B cell (primary cell): ENCODE measurements around the gene SLC12A1. TPM values are rescaled to one million over a fixed set of nuclear protein-coding genes. Genes with fewer than 3 reads are reported as not detected.

Source experiments
- ATAC-seq: fragments of 200-7000 bp; cut with Tn5 transposase; one replicate; pipeline ENCODE4 v1.10.0; 2021; ENCODE audit warnings: low read depth, mild to moderate bottlenecking, moderate number of reproducible peaks, moderate library complexity
- CTCF ChIA-PET: fragments of 350-600 bp; sonication (Branson Sonifier 250); formaldehyde crosslinking; loops from one replicate; lab custom pipeline; 2021; ENCODE audit warnings: antibody characterized with exemption, inconsistent platforms; lab: Charles Lee
- POLR2A ChIA-PET: fragments of 350-600 bp; sonication (Branson Sonifier 250); formaldehyde crosslinking; loops from one replicate; lab custom pipeline; 2021; ENCODE audit warnings: antibody characterized with exemption; lab: Charles Lee
- DNase-seq: peaks from one replicate; pipeline ENCODE4 v3.0.0; 2013
- H2AFZ ChIP-seq: 2 replicates; pipeline ENCODE4 v1.6.1; 2012; ENCODE audit warnings: mild to moderate bottlenecking, low read depth, low read length; ENCODE audit not compliant: insufficient read depth, poor library complexity, severe bottlenecking
- H3K27ac ChIP-seq, 2 donors: 1 replicate in 1 of 2; 2 replicates in 1 of 2; pipeline ENCODE4 v1.5.1; 2012 to 2013; ENCODE audit warnings: low read length in 2 of 2, mild to moderate bottlenecking in 2 of 2, moderate library complexity in 1 of 2
- H3K27me3 ChIP-seq, 4 experiments: fragments of 200-600 bp in 1 of 4; sonication (generic) in 1 of 4; replicated peaks in 1 of 4; 1 replicate in 2 of 4; 2 replicates in 2 of 4; pipeline versions ENCODE4 v1.6.1 to v1.7.0; 2013 to 2016; ENCODE audit warnings: low read length in 3 of 4, mild to moderate bottlenecking in 2 of 4, mixed read lengths in 1 of 4, moderate library complexity in 1 of 4; ENCODE audit not compliant: insufficient read depth in 4 of 4, control insufficient read depth in 3 of 4; ENCODE audit errors: control extremely low read depth in 1 of 4
- H3K36me3 ChIP-seq, 2 experiments: replicated peaks in 1 of 2; 1 replicate in 1 of 2; 2 replicates in 1 of 2; pipeline versions ENCODE4 v1.6.1 to v1.7.1; 2013; ENCODE audit warnings: low read length in 1 of 2; ENCODE audit not compliant: insufficient read depth in 2 of 2, control insufficient read depth in 1 of 2; ENCODE audit errors: control extremely low read depth in 1 of 2, extremely low read depth in 1 of 2
- H3K4me1 ChIP-seq, 2 donors: fragments of 200-600 bp in 1 of 2; sonication (generic) in 1 of 2; 1 replicate in 1 of 2; 2 replicates in 1 of 2; pipeline versions ENCODE4 v1.5.1 to v1.6.1; 2013 to 2017; ENCODE audit warnings: low read length in 2 of 2; ENCODE audit not compliant: control insufficient read depth in 2 of 2, insufficient read depth in 2 of 2
- H3K4me2 ChIP-seq: replicated peaks from 2 replicates; pipeline ENCODE3; 2012; ENCODE audit warnings: mild to moderate bottlenecking, low read depth, low read length; ENCODE audit not compliant: poor library complexity, severe bottlenecking
- H3K4me3 ChIP-seq, 5 experiments: fragments of 200-600 bp in 1 of 5; sonication (generic) in 1 of 5; 1 replicate in 3 of 5; 2 replicates in 2 of 5; pipeline versions ENCODE4 v1.5.1 to v1.7.0; 2011 to 2016; ENCODE audit warnings: low read length in 4 of 5, mild to moderate bottlenecking in 4 of 5, low read depth in 2 of 5, control low read depth in 1 of 5, moderate library complexity in 1 of 5; ENCODE audit not compliant: insufficient read depth in 1 of 5; ENCODE audit errors: control extremely low read depth in 1 of 5, extremely low read depth in 1 of 5
- H3K79me2 ChIP-seq: fragments of 200-600 bp; sonication (generic); one replicate; pipeline ENCODE4 v1.6.0; 2016; ENCODE audit warnings: low read length; ENCODE audit not compliant: control insufficient read depth, insufficient read depth
- H3K9ac ChIP-seq: fragments of 200-600 bp; sonication (generic); 2 replicates; pipeline ENCODE4 v1.6.1; 2017; ENCODE audit warnings: mild to moderate bottlenecking, low read length, moderate library complexity
- H3K9me3 ChIP-seq, 3 donors: one replicate each; pipeline versions ENCODE4 v1.6.1 to v1.7.1; 2013; ENCODE audit warnings: low read length in 2 of 3; ENCODE audit not compliant: control insufficient read depth in 2 of 3, insufficient read depth in 1 of 3; ENCODE audit errors: control extremely low read depth in 1 of 3
- H4K20me1 ChIP-seq: 2 replicates; pipeline ENCODE4 v1.6.0; 2012; ENCODE audit warnings: mild to moderate bottlenecking, low read length; ENCODE audit not compliant: insufficient read depth, control insufficient read depth, poor library complexity, severe bottlenecking
- H3K27ac Mint-ChIP-seq: one replicate; pipeline ENCODE4 v1.8.0; 2021; ENCODE audit warnings: mixed read lengths
- H3K27me3 Mint-ChIP-seq: one replicate; pipeline ENCODE4 v1.8.0; 2021; ENCODE audit warnings: mixed read lengths
- H3K4me1 Mint-ChIP-seq: one replicate; pipeline ENCODE4 v1.8.0; 2021; ENCODE audit warnings: mixed read lengths
- H3K4me3 Mint-ChIP-seq: one replicate; pipeline ENCODE4 v1.8.0; 2021; ENCODE audit warnings: mixed read lengths
- H3K9me3 Mint-ChIP-seq: one replicate; pipeline ENCODE4 v1.8.0; 2022; ENCODE audit warnings: mixed read lengths; ENCODE audit not compliant: insufficient read depth
- CTCF ChIP-seq: fragments of 200-600 bp; IDR thresholded peaks from one replicate; pipeline ENCODE4 v1.8.0; 2022; ENCODE audit warnings: antibody characterized with exemption, mild to moderate bottlenecking
- EZH2 ChIP-seq: IDR thresholded peaks from 2 replicates; pipeline ENCODE4 v1.6.1; 2012; ENCODE audit warnings: borderline replicate concordance, low read depth, mild to moderate bottlenecking, moderate library complexity, low read length; ENCODE audit not compliant: insufficient read depth, poor library complexity, severe bottlenecking
- WGBS: methylation state at CpG from one replicate; pipeline ENCODE4 v1.1.5; 2013; ENCODE audit warnings: missing lambda C conversion rate; ENCODE audit not compliant: insufficient coverage; 5-methylcytosine and 5-hydroxymethylcytosine counted together
- intact Hi-C: fragments of 100-400 bp; cut with micrococcal nuclease; formaldehyde crosslinking; loops from one replicate; pipeline ENCODE4 v1.10.0; 2022
- polyA plus RNA-seq: library from polyadenylated mRNA; depleted of rRNA; stranded (reverse); fragments of >200 nt; gene quantifications from 2 replicates; pipeline ENCODE4 v1.2.3, GENCODE V29; 2012
- total RNA-seq, 2 donors: library from RNA; stranded (reverse); fragments of 120-200 nt in 1 of 2; gene quantifications; 1 replicate in 1 of 2; 2 replicates in 1 of 2; pipeline versions ENCODE4 v1.2.3 to v1.2.4, GENCODE V29; 2013 to 2022

SLC12A1 gene
- total and polyA plus RNA-seq, 2 donors (not counting 1 experiment from before 2014, with no cell fraction given), result not detected

- no peak overlapping the region for H3K27ac ChIP-seq
- H3K9ac ChIP-seq, result no peak overlapping the region
- H4K20me1 ChIP-seq, result no peaks in the 10 kb centered on the region
- Mint-ChIP-seq H3K4me1 (peaks cover 6% of the 10 kb centered on the region), H3K9me3 (no peaks in the 10 kb centered on the region), H3K27me3 (no peaks in the 10 kb centered on the region), H3K27ac (no peak overlapping the region), H3K4me3 (no peak overlapping the region)
- H3K4me1 ChIP-seq, result peaks cover 3% of the 10 kb centered on the region in 2 donors
- POLR2A ChIA-PET, result no interaction called here
- WGBS, result no CpG with 5 or more reads among the region's 2 CpGs
- no peak for ATAC-seq
- H2AFZ ChIP-seq, result no peak overlapping the region
- H3K9me3 ChIP-seq, result no peaks in the 10 kb centered on the region
- intact Hi-C loops, result no loop called here
- no peak overlapping the region for H3K4me3 ChIP-seq
- CTCF ChIA-PET, result no interaction called here
- H3K79me2 ChIP-seq, result no peaks in the 10 kb centered on the region
- H3K27me3 ChIP-seq, result no peaks in the 10 kb centered on the region
- DNase-seq, result no peak
- TF ChIP-seq EZH2 (no peak), CTCF (no peak)
- H3K36me3 ChIP-seq, result no peaks in the 10 kb centered on the region
- no peak overlapping the region for H3K4me2 ChIP-seq
Measured at GRCh38 chr15:48289628-48290027, 83.5 kb downstream of the SLC12A1 start.

- Mint-ChIP-seq H3K27ac (no peak overlapping the region), H3K9me3 (no peaks in the 10 kb centered on the region), H3K4me3 (no peak overlapping the region), H3K4me1 (no peaks in the 10 kb centered on the region), H3K27me3 (no peaks in the 10 kb centered on the region)
- Histone ChIP-seq H3K4me3 (no peak overlapping the region), H2AFZ (no peak overlapping the region), H3K9ac (no peak overlapping the region), H3K27me3 (no peaks in the 10 kb centered on the region), H4K20me1 (no peaks in the 10 kb centered on the region), H3K27ac (no peak overlapping the region), H3K4me2 (no peak overlapping the region), H3K36me3 (no peaks in the 10 kb centered on the region), H3K79me2 (no peaks in the 10 kb centered on the region), H3K4me1 (no peaks in the 10 kb centered on the region), H3K9me3 (no peaks in the 10 kb centered on the region)
- ChIA-PET CTCF (interaction anchor here (1.0 to 1.1 kb wide), 2 partner anchors 9 to 20 kb away, joined by 3 read pairs; no protein-coding TSS in a partner anchor), POLR2A (no interaction called here)
- 67% methylated on average over 2 of the region's 4 CpGs for WGBS
- no peak for DNase-seq
- intact Hi-C loops, result no loop called here
- ATAC-seq, result no peak
- TF ChIP-seq CTCF, result no peak
- no peak for TF ChIP-seq EZH2
Measured at GRCh38 chr15:48292458-48292857, 86.4 kb downstream of the SLC12A1 start.
